ENCODE measurements around the gene POLR2H. TPM values are rescaled to one million over a fixed set of nuclear protein-coding genes. Genes with fewer than 3 reads are reported as not detected.

Gene POLR2H
- polyA plus RNA-seq, 2 donors = 79.6 to 103 TPM

DNA sequence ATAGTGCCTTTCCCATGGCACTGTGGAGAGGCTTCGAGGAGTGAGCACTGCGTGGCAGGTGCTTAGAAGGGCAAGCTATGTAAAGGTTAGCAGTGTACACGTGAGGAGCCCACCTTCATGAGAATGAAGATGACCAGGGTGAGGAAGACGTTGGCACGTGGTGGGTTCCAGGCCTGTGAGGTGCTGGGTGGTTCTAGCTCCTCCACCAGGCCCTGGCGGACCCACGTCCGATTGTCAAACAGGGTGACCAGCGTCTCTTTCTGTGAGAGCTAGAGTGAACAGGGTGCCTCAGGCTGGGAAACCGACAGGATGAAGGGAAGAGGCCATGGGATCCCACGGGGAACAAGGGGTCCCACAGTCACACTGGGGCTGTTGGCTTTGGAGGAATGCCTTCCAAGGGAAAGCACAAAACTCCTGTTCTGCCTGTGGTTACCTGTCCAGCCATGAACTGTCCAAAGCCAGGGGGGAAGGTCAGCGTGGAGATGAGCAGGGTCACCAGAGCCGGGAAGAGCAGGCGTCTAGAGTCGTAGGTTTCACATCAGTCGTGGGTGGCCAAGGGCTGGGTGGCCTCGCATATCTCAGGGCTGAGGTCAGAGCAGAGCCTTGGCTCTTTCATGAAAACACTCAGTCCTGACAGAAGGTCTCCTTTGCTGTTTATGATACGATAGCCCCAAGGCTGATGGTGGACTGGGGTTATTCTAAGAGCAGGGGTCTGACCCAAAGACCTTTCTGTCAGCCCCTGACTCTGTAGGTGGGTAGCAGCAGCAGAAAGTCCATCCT, 6.1 kb upstream of the POLR2H start:
- H3K27ac ChIP-seq (ENCODE audit: low read depth in 2 of 2, low read length in 1 of 2) = no peak overlapping the region
- no peak overlapping the region for H3K4me3 ChIP-seq (ENCODE audit: low read depth in 1 of 2, low read length in 2 of 2)
- WGBS, 2 donors = 83 to 86% methylated on average over 18 of the region's 18 CpGs
- H3K4me1 ChIP-seq (ENCODE audit: control insufficient read depth in 2 of 2, insufficient read depth in 2 of 2, low read length in 1 of 2) = peaks cover 2 to 9% of the 10 kb centered on the region in 2 donors
- H3K9me3 ChIP-seq (ENCODE audit: control insufficient read depth in 2 of 2, insufficient read depth in 1 of 2, low read depth in 1 of 2, low read length in 1 of 2) = no peaks in the 10 kb centered on the region
- no peaks in the 10 kb centered on the region for H3K27me3 ChIP-seq (ENCODE audit: control insufficient read depth in 1 of 2, insufficient read depth in 2 of 2, low read length in 2 of 2)
- peaks cover 0 to 9% of the 10 kb centered on the region in 2 donors for H3K36me3 ChIP-seq (ENCODE audit: control insufficient read depth in 2 of 2, insufficient read depth in 2 of 2, low read length in 1 of 2)

DNA sequence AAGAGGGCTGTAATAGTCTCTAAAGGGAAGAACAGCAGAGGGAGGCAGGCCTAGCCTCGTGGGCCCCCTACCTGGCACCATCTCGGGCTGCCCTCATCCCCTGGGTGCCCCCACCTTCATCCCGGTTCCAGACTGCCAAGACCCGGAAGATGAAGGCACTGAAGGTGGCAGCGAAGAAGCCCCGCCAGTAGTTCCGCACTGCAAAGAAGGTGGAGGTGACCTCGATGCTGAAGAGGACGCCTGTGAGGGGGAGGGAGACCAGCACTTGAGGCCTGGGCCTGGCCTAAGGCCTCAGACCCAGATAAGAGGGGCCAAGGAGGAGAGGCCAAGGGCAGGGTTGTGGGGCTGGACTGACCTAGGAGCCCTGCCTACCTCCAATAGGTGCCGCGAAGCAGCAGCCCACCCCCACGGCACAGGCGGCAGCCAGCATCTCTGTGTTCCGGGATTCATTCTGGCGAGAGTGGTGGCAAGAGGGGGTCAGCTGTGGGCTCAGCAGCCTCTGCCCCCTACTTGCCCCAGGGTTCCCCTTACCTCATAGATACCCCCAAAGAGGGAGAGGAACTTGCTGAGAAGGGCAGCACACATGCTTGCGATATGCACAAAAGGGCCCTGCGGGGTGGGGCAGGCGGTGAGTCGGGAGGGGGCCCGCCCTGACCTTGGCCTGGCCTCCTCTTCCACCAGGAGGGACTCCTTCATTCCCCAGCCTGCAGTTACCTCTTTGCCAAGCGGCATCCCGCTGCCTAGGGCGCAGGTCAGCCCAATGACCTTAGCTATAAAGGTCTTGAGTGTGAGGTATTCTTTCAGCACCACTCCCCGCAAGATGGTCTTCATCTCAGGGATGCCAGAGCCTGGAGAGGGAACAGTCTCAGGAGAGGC, 4.0 kb upstream of the POLR2H start:
- Histone ChIP-seq H3K27ac (ENCODE audit: low read depth in 2 of 2, low read length in 1 of 2) (no peak overlapping the region), H3K27me3 (ENCODE audit: control insufficient read depth in 1 of 2, insufficient read depth in 2 of 2, low read length in 2 of 2) (no peaks in the 10 kb centered on the region), H3K9me3 (ENCODE audit: control insufficient read depth in 2 of 2, insufficient read depth in 1 of 2, low read depth in 1 of 2, low read length in 1 of 2) (no peaks in the 10 kb centered on the region), H3K4me3 (ENCODE audit: low read depth in 1 of 2, low read length in 2 of 2) (no peak overlapping the region), H3K36me3 (ENCODE audit: control insufficient read depth in 2 of 2, insufficient read depth in 2 of 2, low read length in 1 of 2) (peaks cover 0 to 9% of the 10 kb centered on the region in 2 donors), H3K4me1 (ENCODE audit: control insufficient read depth in 2 of 2, insufficient read depth in 2 of 2, low read length in 1 of 2) (peaks cover 0 to 7% of the 10 kb centered on the region in 2 donors)
- WGBS, 2 donors = 93 to 94% methylated on average over 24 of the region's 24 CpGs

DNA sequence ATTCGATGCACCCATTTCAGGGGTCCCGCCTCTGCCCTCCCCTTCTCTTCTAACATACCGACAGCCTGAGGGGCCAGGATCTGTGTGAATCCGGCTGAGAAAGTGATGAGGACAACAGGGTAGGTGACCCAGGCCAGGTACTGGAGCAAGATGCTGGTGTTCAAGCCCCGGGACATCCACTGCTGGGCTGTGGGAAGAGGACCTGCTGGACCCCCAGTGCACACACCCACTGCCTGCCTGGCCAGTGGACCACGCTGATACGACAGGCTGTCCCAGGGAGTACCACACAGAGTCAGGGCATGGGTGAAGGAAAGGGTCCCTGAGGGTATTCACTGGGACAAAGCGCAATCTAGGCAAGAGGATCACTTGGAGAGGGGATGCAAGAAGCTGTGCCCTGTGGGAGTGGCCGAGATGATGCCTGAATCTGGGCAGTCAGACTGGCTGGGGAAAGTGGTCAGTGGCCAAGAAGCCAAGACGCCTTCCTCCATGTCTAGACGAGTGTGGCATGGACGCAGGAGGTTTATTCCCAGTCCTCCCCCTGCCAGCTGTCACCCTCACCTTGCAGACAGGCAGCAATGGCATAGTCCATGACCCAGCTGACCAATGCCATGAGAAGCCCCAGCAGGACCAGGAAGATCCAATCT, 3.3 kb upstream of the POLR2H start:
- Histone ChIP-seq H3K27me3 (ENCODE audit: control insufficient read depth in 1 of 2, insufficient read depth in 2 of 2, low read length in 2 of 2) (no peaks in the 10 kb centered on the region), H3K4me1 (ENCODE audit: control insufficient read depth in 2 of 2, insufficient read depth in 2 of 2, low read length in 1 of 2) (peaks cover 0 to 6% of the 10 kb centered on the region in 2 donors), H3K36me3 (ENCODE audit: control insufficient read depth in 2 of 2, insufficient read depth in 2 of 2, low read length in 1 of 2) (peaks cover 0 to 9% of the 10 kb centered on the region in 2 donors), H3K27ac (ENCODE audit: low read depth in 2 of 2, low read length in 1 of 2) (no peak overlapping the region), H3K9me3 (ENCODE audit: control insufficient read depth in 2 of 2, insufficient read depth in 1 of 2, low read depth in 1 of 2, low read length in 1 of 2) (no peaks in the 10 kb centered on the region), H3K4me3 (ENCODE audit: low read depth in 1 of 2, low read length in 2 of 2) (no peak overlapping the region)
- 91 to 93% methylated on average over 12 of the region's 12 CpGs for WGBS, 2 donors

DNA sequence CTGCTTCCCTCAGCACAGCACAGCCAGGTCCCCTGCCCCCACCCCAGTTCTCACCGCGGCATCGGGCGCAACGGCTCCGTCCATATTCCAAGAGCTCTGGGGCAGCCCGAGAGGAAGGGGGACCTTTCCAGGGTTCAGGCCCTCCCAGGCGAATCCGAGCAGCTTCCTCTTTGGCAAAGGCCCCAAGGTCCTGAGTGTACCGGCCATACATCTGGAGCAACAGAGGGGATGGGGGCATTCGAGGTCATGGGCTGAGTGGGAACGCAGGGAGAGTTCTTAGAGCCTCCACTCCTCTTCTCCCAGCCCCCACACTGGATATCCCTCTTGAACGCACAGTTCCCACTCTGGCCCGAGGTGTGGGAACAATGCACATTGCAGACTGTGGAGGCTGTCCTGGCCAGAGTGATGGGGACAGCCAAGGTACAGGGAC, 2.6 kb upstream of the POLR2H start:
- H3K4me3 ChIP-seq (ENCODE audit: low read depth in 1 of 2, low read length in 2 of 2) = no peak overlapping the region
- no peaks in the 10 kb centered on the region for H3K27me3 ChIP-seq (ENCODE audit: control insufficient read depth in 1 of 2, insufficient read depth in 2 of 2, low read length in 2 of 2)
- H3K36me3 ChIP-seq (ENCODE audit: control insufficient read depth in 2 of 2, insufficient read depth in 2 of 2, low read length in 1 of 2) = peaks cover 0 to 6% of the 10 kb centered on the region in 2 donors
- peaks cover 0 to 6% of the 10 kb centered on the region in 2 donors for H3K4me1 ChIP-seq (ENCODE audit: control insufficient read depth in 2 of 2, insufficient read depth in 2 of 2, low read length in 1 of 2)
- H3K27ac ChIP-seq (ENCODE audit: low read depth in 2 of 2, low read length in 1 of 2) = no peak overlapping the region
- H3K9me3 ChIP-seq (ENCODE audit: control insufficient read depth in 2 of 2, insufficient read depth in 1 of 2, low read depth in 1 of 2, low read length in 1 of 2) = no peaks in the 10 kb centered on the region
- 78 to 83% methylated on average over 14 of the region's 14 CpGs for WGBS, 2 donors

DNA sequence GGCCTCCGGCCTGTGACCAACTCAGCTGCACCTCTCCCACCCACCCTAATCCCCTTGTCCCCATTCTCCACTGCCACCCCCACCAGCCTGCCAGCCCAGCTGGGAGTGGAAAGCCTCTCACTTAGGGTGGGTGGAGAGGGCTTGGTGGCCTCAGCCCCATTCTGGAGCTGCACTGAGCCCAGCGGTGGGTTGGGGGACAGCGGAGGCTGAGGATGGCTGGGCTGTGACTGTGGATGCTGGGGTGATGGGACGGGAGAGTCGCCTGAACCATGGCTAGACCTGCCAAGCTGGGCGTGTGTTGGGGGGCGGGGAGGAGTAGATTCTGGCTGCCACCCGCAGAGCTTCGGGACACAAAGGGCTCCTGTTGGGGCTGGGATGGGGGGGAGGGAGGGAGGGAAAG, 1.9 kb upstream of the POLR2H start:
- no peaks in the 10 kb centered on the region for H3K27me3 ChIP-seq (ENCODE audit: control insufficient read depth in 1 of 2, insufficient read depth in 2 of 2, low read length in 2 of 2)
- 60 to 65% methylated on average over 9 of the region's 9 CpGs for WGBS, 2 donors
- H3K4me1 ChIP-seq (ENCODE audit: control insufficient read depth in 2 of 2, insufficient read depth in 2 of 2, low read length in 1 of 2) = peaks cover 0 to 6% of the 10 kb centered on the region in 2 donors
- no peak overlapping the region for H3K4me3 ChIP-seq (ENCODE audit: low read depth in 1 of 2, low read length in 2 of 2)
- peaks cover 0 to 6% of the 10 kb centered on the region in 2 donors for H3K36me3 ChIP-seq (ENCODE audit: control insufficient read depth in 2 of 2, insufficient read depth in 2 of 2, low read length in 1 of 2)
- H3K27ac ChIP-seq (ENCODE audit: low read depth in 2 of 2, low read length in 1 of 2) = no peak overlapping the region
- no peaks in the 10 kb centered on the region for H3K9me3 ChIP-seq (ENCODE audit: control insufficient read depth in 2 of 2, insufficient read depth in 1 of 2, low read depth in 1 of 2, low read length in 1 of 2)

DNA sequence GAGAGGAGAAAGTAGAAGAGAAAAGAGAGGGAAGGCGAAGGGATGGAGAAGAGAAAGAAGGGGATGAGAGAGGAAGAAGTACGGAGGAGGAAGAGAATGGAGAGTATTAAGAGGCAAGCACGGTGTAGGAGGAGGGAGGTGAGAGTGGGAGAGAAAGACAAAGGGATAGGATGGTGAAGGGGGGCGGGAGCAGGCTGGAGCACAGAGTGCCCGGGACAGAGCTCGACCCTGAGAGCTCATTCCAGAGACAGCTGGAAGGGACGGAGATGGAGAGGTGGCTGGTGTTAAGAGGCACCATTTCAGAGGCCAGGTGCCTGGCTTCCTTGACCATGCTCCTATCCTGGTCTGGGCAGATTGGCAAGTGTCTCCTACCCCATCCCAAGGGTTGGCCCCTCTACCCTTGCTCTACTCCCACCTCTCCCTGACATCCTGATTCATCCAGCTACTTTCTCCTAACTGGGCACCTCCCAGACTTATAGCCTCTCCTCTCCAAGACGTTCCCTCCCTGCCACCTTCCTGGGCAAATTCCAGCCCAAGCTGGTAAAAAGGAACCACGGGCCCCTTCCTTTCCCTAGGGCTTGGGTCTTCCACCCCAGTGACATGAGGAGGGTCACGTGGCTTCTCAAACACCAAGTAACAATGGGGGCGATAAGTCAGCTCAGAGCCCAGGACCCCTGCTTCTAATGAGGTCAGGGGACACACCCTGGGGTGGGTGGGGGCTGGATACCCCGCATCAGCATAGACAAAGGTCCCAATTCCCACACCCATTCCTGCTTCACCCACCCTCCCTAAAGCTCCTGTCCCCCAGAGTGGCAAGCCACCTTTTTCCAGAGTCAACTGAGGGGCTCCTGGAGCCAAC, 1.2 kb upstream of the POLR2H start:
- WGBS, 2 donors = 57 to 63% methylated on average over 11 to 12 of the region's 12 CpGs
- Histone ChIP-seq H3K4me3 (ENCODE audit: low read depth in 1 of 2, low read length in 2 of 2) (peak overlapping the region; percentile 74 to 79), H3K4me1 (ENCODE audit: control insufficient read depth in 2 of 2, insufficient read depth in 2 of 2, low read length in 1 of 2) (peaks cover 0 to 6% of the 10 kb centered on the region in 2 donors), H3K9me3 (ENCODE audit: control insufficient read depth in 2 of 2, insufficient read depth in 1 of 2, low read depth in 1 of 2, low read length in 1 of 2) (no peaks in the 10 kb centered on the region), H3K27ac (ENCODE audit: low read depth in 2 of 2, low read length in 1 of 2) (no peak overlapping the region), H3K36me3 (ENCODE audit: control insufficient read depth in 2 of 2, insufficient read depth in 2 of 2, low read length in 1 of 2) (peaks cover 0 to 4% of the 10 kb centered on the region in 2 donors), H3K27me3 (ENCODE audit: control insufficient read depth in 1 of 2, insufficient read depth in 2 of 2, low read length in 2 of 2) (no peaks in the 10 kb centered on the region)

DNA sequence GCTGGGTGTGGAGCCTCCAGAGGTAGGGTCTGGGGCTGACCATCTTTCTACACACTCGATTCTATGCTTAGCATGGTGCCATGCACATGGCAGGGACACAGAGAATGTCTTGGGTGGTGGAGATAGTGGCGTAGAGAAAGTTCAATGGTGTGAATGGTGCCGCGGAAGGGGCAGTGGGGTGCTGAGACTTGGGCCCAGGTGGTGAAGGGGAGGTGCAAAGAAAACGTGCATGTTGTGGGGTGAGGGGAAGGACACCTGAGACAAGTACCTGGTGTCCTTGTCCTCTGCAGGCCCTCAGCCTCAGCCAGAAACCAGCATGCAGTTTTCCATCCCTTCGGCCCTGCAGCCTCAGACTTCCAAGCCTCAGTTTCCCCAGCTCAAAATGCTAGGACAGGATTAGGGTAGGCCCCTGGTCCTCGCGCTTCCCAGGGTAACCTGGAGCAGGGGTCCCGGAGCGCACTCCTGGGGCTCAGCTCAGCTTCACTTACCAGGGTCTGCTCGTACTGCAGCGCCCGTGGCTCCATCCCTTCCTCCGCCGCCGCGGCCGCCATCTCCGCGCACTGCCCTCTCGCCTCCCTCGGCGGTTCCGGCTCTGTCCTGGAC, 480 bp upstream of the POLR2H start:
- 7 to 8% methylated on average over 24 of the region's 24 CpGs for WGBS, 2 donors
- Histone ChIP-seq H3K4me3 (ENCODE audit: low read depth in 1 of 2, low read length in 2 of 2) (peak overlapping the region; percentile 74 to 79), H3K36me3 (ENCODE audit: control insufficient read depth in 2 of 2, insufficient read depth in 2 of 2, low read length in 1 of 2) (peaks cover 0 to 3% of the 10 kb centered on the region in 2 donors), H3K4me1 (ENCODE audit: control insufficient read depth in 2 of 2, insufficient read depth in 2 of 2, low read length in 1 of 2) (peaks cover 0 to 6% of the 10 kb centered on the region in 2 donors), H3K27ac (ENCODE audit: low read depth in 2 of 2, low read length in 1 of 2) (peak overlapping the region; percentile 99), H3K27me3 (ENCODE audit: control insufficient read depth in 1 of 2, insufficient read depth in 2 of 2, low read length in 2 of 2) (no peaks in the 10 kb centered on the region), H3K9me3 (ENCODE audit: control insufficient read depth in 2 of 2, insufficient read depth in 1 of 2, low read depth in 1 of 2, low read length in 1 of 2) (no peaks in the 10 kb centered on the region)

DNA sequence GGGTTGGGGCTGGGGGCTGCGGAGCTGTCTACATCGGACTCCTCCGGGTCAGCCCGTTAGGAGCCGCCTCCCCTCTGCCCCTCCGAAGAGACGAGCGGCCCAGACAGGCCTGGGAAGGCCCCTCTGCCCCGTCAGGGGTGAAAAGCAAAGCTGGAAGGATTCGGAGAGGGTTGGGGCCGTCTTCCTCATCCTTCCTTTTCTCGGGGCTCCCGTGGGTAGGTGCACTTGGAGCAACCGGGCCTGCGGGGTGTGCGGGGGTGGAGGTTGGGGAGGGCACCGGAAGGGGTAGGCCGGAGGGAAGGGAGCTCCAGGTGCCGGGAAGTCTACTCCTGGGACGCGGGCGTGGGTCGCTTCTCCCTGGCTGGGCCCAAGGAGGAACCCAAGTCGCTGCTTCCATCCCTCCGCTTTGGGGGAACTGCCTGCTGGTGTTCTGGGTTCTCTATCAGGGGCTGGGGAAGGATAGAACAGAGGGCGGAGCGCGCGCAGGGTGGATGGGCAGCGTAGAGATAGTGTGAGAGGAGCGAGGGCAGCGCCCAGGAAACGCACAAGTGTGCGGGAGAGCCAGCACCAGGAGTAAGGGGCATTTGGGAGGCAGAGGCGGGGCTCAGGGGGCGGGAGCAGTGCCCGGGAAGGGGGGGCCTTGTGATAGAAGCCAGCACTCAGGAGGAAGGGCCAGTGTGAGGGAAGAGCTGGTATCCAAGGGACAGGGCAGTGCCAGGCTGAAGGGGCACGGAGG, 590 bp downstream of the POLR2H start:
- Histone ChIP-seq H3K9me3 (ENCODE audit: control insufficient read depth in 2 of 2, insufficient read depth in 1 of 2, low read depth in 1 of 2, low read length in 1 of 2) (no peaks in the 10 kb centered on the region), H3K36me3 (ENCODE audit: control insufficient read depth in 2 of 2, insufficient read depth in 2 of 2, low read length in 1 of 2) (peaks cover 0 to 6% of the 10 kb centered on the region in 2 donors), H3K27ac (ENCODE audit: low read depth in 2 of 2, low read length in 1 of 2) (peak overlapping the region; percentile 99), H3K27me3 (ENCODE audit: control insufficient read depth in 1 of 2, insufficient read depth in 2 of 2, low read length in 2 of 2) (no peaks in the 10 kb centered on the region), H3K4me1 (ENCODE audit: control insufficient read depth in 2 of 2, insufficient read depth in 2 of 2, low read length in 1 of 2) (peaks cover 0 to 6% of the 10 kb centered on the region in 2 donors), H3K4me3 (ENCODE audit: low read depth in 1 of 2, low read length in 2 of 2) (peak overlapping the region; percentile 74 to 79)
- 0% methylated on average over 38 of the region's 38 CpGs for WGBS, 2 donors
